Uterus (tissue), 2 donors: ENCODE results near the gene WSB1.

Experiments used
- POLR2A ChIP-seq, 2 donors: fragments of 450-650 bp; IDR thresholded peaks; one replicate each; pipeline ENCODE4 v1.6.1; 2016; ENCODE audit warnings: antibody characterized with exemption in 2 of 2, mild to moderate bottlenecking in 1 of 2, moderate library complexity in 1 of 2
- TF ChIP-seq, protein P1 (sequence below), 4 experiments: fragments of 200-600 bp in 2 of 4; fragments of 450-650 bp in 2 of 4; sonication (generic) in 2 of 4; IDR thresholded peaks; one replicate each; pipeline ENCODE4 v1.5.1; 2016 to 2019; ENCODE audit warnings: antibody characterized with exemption in 4 of 4, mild to moderate bottlenecking in 2 of 4, moderate library complexity in 1 of 4

- TF ChIP-seq, protein P1, sequence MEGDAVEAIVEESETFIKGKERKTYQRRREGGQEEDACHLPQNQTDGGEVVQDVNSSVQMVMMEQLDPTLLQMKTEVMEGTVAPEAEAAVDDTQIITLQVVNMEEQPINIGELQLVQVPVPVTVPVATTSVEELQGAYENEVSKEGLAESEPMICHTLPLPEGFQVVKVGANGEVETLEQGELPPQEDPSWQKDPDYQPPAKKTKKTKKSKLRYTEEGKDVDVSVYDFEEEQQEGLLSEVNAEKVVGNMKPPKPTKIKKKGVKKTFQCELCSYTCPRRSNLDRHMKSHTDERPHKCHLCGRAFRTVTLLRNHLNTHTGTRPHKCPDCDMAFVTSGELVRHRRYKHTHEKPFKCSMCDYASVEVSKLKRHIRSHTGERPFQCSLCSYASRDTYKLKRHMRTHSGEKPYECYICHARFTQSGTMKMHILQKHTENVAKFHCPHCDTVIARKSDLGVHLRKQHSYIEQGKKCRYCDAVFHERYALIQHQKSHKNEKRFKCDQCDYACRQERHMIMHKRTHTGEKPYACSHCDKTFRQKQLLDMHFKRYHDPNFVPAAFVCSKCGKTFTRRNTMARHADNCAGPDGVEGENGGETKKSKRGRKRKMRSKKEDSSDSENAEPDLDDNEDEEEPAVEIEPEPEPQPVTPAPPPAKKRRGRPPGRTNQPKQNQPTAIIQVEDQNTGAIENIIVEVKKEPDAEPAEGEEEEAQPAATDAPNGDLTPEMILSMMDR (IDR thresholded peaks at IDR 0.05): no peak
- no peak for TF ChIP-seq POLR2A (IDR thresholded peaks at IDR 0.05)
Observed at GRCh38 chr17:27290916-27291598, 2.9 kb upstream of the WSB1 start.
